AG04450 (cell line): ENCODE measurements around the gene ABCF2. TPM values are rescaled to one million over a fixed set of nuclear protein-coding genes. Genes with fewer than 3 reads are reported as not detected.

Experiments used
- CTCF ChIA-PET: fragments of 300-600, 350-600 bp; formaldehyde crosslinking; extraction: SDS; loops from one replicate; lab custom pipeline; 2022; ENCODE audit warnings: antibody characterized with exemption, inconsistent platforms; lab: Charles Lee
- POLR2A ChIA-PET: fragments of 350-600 bp; formaldehyde crosslinking; extraction: SDS; loops from one replicate; lab custom pipeline; 2021; ENCODE audit warnings: antibody characterized with exemption, inconsistent platforms; lab: Yijun Ruan, JAX
- DNase-seq: peaks from one replicate; pipeline ENCODE4 v3.0.0-alpha.2; 2011; ENCODE audit warnings: low read depth, low spot score
- H3K27ac ChIP-seq: one replicate; pipeline ENCODE4 v1.5.1; 2012; ENCODE audit warnings: low read depth, low read length, control low read depth
- H3K27me3 ChIP-seq: one replicate; pipeline ENCODE4 v1.6.0; 2012; ENCODE audit warnings: low read length; ENCODE audit not compliant: control insufficient read depth, insufficient read depth
- H3K4me3 ChIP-seq: 2 replicates; pipeline ENCODE4 v1.5.1; 2011; ENCODE audit warnings: mild to moderate bottlenecking, low read depth, low read length, control low read depth
- H3K9me3 ChIP-seq: 2 replicates; pipeline ENCODE4 v1.5.1; 2012; ENCODE audit warnings: low read length; ENCODE audit not compliant: control insufficient read depth, insufficient read depth
- CTCF ChIP-seq: IDR thresholded peaks from 2 replicates; pipeline ENCODE4 v1.5.1; 2011; ENCODE audit warnings: low read depth, low read length, control low read depth, inconsistent platforms
- polyA plus RNA-seq: library from polyadenylated mRNA; depleted of rRNA; stranded (reverse); fragments of >200 nt; gene quantifications from 2 replicates; pipeline ENCODE4 v1.2.3, GENCODE V29; 2011

ABCF2 gene
- polyA plus RNA-seq, 1 experiment, result 31.0 TPM

- Histone ChIP-seq H3K4me3 (no peak overlapping the region), H3K9me3 (no peaks in the 10 kb centered on the region), H3K27me3 (peaks cover 52% of the 10 kb centered on the region), H3K27ac (no peak overlapping the region)
- no peak for DNase-seq
- ChIA-PET POLR2A (no interaction called here), CTCF (interaction anchor here (3.0 kb wide), 1 partner anchor 13 kb away, joined by 16 read pairs; no protein-coding TSS in a partner anchor)
- TF ChIP-seq CTCF, result no peak
Observed at GRCh38 chr7:151257990-151258389, 31.0 kb upstream of the ABCF2 start.

DNA sequence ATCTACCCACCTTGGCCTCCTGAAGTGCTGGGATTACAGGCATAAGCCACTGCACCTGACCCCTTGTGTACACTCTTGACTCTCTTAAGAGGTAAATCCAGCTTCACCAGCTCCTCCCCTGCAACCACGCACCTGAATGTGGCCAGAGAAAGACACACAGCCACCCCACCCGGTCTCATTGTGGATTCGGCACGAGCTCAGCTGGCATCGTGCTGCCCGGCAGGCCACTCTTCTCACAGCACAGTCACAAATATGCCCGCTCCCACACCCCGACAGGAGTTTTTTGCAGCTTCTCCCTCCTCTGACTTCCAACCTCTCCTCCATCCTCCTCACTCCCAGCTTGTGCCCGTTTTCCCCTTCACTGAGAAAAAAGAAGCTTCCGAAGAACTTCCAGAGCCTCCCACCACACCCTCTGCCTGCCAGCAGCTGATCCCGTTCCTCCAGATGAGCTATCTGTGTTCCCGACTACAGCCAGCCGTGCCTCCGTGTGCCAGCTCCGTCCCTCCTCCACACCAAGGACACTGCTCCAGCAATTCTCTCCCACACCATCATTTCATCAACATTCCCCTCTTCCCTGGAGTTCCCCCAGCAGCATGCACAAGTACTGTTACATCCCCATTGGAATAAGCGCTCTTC, 29.5 kb upstream of the ABCF2 start:
- no peak for DNase-seq
- CTCF ChIA-PET, result interaction anchor here (1.2 to 3.0 kb wide), 2 partner anchors 12 to 54 kb away, joined by 4 to 16 read pairs; no protein-coding TSS in a partner anchor

GRCh38 chr7:151255390-151255789, 28.4 kb upstream of the ABCF2 start:
- H3K27ac ChIP-seq, result no peak overlapping the region
- no peaks in the 10 kb centered on the region; the same call in 1 of the 2 replicates for H3K9me3 ChIP-seq
- DNase-seq, result no peak
- peaks cover 28% of the 10 kb centered on the region for H3K27me3 ChIP-seq
- H3K4me3 ChIP-seq, result no peak overlapping the region
- POLR2A ChIA-PET, result no interaction called here
- no peak for TF ChIP-seq CTCF
- CTCF ChIA-PET, result interaction anchor here (1.1 to 3.0 kb wide), 2 partner anchors 11 to 13 kb away, joined by 3 to 16 read pairs; no protein-coding TSS in a partner anchor

More for the DNA sequence above, 29.5 kb upstream of the ABCF2 start:
- no peak for TF ChIP-seq CTCF
- no peaks in the 10 kb centered on the region; the same call in 1 of the 2 replicates for H3K9me3 ChIP-seq
- no peak overlapping the region for H3K4me3 ChIP-seq
- peaks cover 39% of the 10 kb centered on the region for H3K27me3 ChIP-seq
- POLR2A ChIA-PET, result no interaction called here
- no peak overlapping the region for H3K27ac ChIP-seq

DNA sequence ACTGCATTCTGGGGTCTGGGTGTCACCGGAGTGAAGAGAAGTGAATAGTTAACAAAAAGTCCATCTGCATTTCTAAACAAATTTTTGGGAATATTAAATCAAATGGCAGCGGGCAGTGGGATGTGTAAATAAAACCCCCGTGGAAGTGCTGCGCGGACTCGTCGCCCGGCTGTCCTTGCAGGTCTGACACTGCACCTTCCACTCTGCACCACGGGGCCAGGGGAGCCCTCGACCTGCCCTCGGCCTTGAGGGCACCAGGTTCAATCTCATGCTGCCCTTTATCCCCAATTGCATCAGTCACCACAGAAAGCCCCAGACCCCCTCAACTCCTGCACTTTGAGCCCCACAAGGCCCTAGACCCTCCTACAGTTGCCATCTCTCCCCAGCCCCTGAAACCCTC, 27.8 kb upstream of the ABCF2 start:
- CTCF ChIA-PET, result interaction anchor here (1.1 to 3.0 kb wide), 2 partner anchors 10 to 12 kb away, joined by 3 to 16 read pairs; no protein-coding TSS in a partner anchor

More for the DNA sequence above, 27.8 kb upstream of the ABCF2 start:
- POLR2A ChIA-PET, result no interaction called here
- Histone ChIP-seq H3K27me3 (peaks cover 24% of the 10 kb centered on the region), H3K9me3 (no peaks in the 10 kb centered on the region; the same call in 1 of the 2 replicates), H3K27ac (no peak overlapping the region), H3K4me3 (no peak overlapping the region)
- TF ChIP-seq CTCF, result no peak
- no peak for DNase-seq
